ENCODE data around the gene ESYT3. TPM values are rescaled to one million over a fixed set of nuclear protein-coding genes. Genes with fewer than 3 reads are reported as not detected.

ESYT3 gene
- total and polyA plus RNA-seq, 4 donors = under 0.01 to 0.07 (median 0.05) TPM

Other genes starting within 250 kb of the ESYT3 start
- gene ARMC8, start 247.3 kb upstream of the ESYT3 start, total RNA-seq = 10 to 100 TPM; 34.1 to 53.6 TPM
- 10 to 100 TPM in 1 of 2 donors, 1 to 10 TPM in 1; 8.4 to 11.5 TPM for gene ARMC8, start 247.3 kb upstream of the ESYT3 start, polyA plus RNA-seq
- under 1 TPM in 1 of 2 donors, not detected in 1; 0.08 TPM for gene NME9, start 104.8 kb upstream of the ESYT3 start, total RNA-seq
- under 1 TPM in 1 of 2 donors, not detected in 1; 0.39 TPM for gene NME9, start 104.8 kb upstream of the ESYT3 start, polyA plus RNA-seq
- gene MRAS, start 86.0 kb upstream of the ESYT3 start, total RNA-seq = 1 to 10 TPM; 1.6 to 2.6 TPM
- 1 to 10 TPM; 1.6 to 2.2 TPM for gene MRAS, start 86.0 kb upstream of the ESYT3 start, polyA plus RNA-seq
- gene CEP70, start 159.6 kb downstream of the ESYT3 start, total RNA-seq = 10 to 100 TPM in 1 of 2 donors, 1 to 10 TPM in 1; 8.0 to 26.5 TPM
- gene CEP70, start 159.6 kb downstream of the ESYT3 start, polyA plus RNA-seq = 10 to 100 TPM in 1 of 2 donors, 1 to 10 TPM in 1; 6.9 to 10.3 TPM
- gene FAIM, start 174.2 kb downstream of the ESYT3 start, total RNA-seq = 1 to 10 TPM; 3.3 to 4.9 TPM
- gene FAIM, start 174.2 kb downstream of the ESYT3 start, polyA plus RNA-seq = 1 to 10 TPM; 5.4 to 8.5 TPM

Data from liver (tissue), 4 donors.